Smooth muscle cell (in vitro differentiated cells): ENCODE results near the gene NFATC1. TPM values are rescaled to one million over a fixed set of nuclear protein-coding genes. Genes with fewer than 3 reads are reported as not detected.

Experiments
- DNase-seq: peaks from one replicate; lab custom pipeline; 2025; ENCODE audit not compliant: unreplicated experiment; lab: John Stamatoyannopoulos, UW
- H2AFZ ChIP-seq: fragments of 200-600 bp; sonication (generic); 2 replicates; pipeline ENCODE4 v1.6.0; 2016; ENCODE audit warnings: antibody characterized with exemption, low read depth, mild to moderate bottlenecking
- H3F3A ChIP-seq: fragments of 200-600 bp; sonication (generic); 2 replicates; pipeline ENCODE4 v1.6.0; 2017; ENCODE audit warnings: antibody characterized with exemption, low read depth
- H3K27ac ChIP-seq: fragments of 200-600 bp; sonication (generic); 2 replicates; pipeline ENCODE4 v1.5.1; 2016; ENCODE audit warnings: low read depth, mild to moderate bottlenecking
- H3K27me3 ChIP-seq: fragments of 200-600 bp; sonication (generic); 2 replicates; pipeline ENCODE4 v1.6.1; 2016; ENCODE audit warnings: low read depth, mild to moderate bottlenecking
- H3K36me3 ChIP-seq: fragments of 200-600 bp; sonication (generic); 2 replicates; pipeline ENCODE4 v1.5.1; 2016; ENCODE audit warnings: low read depth
- H3K4me1 ChIP-seq: fragments of 200-600 bp; sonication (generic); 2 replicates; pipeline ENCODE4 v1.5.1; 2016; ENCODE audit warnings: low read depth
- H3K4me2 ChIP-seq: fragments of 200-600 bp; sonication (generic); 2 replicates; pipeline ENCODE4 v1.6.0; 2016; ENCODE audit warnings: mild to moderate bottlenecking
- H3K4me3 ChIP-seq: fragments of 200-600 bp; sonication (generic); 2 replicates; pipeline ENCODE4 v1.5.1; 2016; ENCODE audit warnings: mild to moderate bottlenecking
- H3K79me2 ChIP-seq: fragments of 200-600 bp; sonication (generic); 2 replicates; pipeline ENCODE4 v1.6.0; 2016; ENCODE audit warnings: low read depth, mild to moderate bottlenecking
- H3K9ac ChIP-seq: fragments of 200-600 bp; sonication (generic); 2 replicates; pipeline ENCODE4 v1.6.0; 2016; ENCODE audit warnings: low read depth
- H3K9me3 ChIP-seq: fragments of 200-600 bp; sonication (generic); replicated peaks from 2 replicates; pipeline ENCODE4 v1.5.1; 2016; ENCODE audit warnings: low read depth
- H4K20me1 ChIP-seq: fragments of 200-600 bp; sonication (generic); 2 replicates; pipeline ENCODE4 v1.6.0; 2016; ENCODE audit warnings: low read depth
- WGBS: methylation state at CpG from one replicate; pipeline ENCODE4 v1.1.7; 2016; ENCODE audit warnings: low lambda C conversion rate; 5-methylcytosine and 5-hydroxymethylcytosine counted together
- polyA plus RNA-seq: library from polyadenylated mRNA; unstranded; fragments of >200 nt; fragmentation: Nextera tagmentation; extraction: Ambion mirVana; gene quantifications from 2 replicates; pipeline ENCODE4 v1.2.1, GENCODE V29; 2016
- total RNA-seq: library from RNA; depleted of rRNA; stranded (reverse); fragments of >200 nt; gene quantifications from 2 replicates; pipeline ENCODE4 v1.2.3, GENCODE V29; 2014
- TF ChIP-seq, protein P1 (sequence below): fragments of 200-600 bp; sonication (generic); IDR thresholded peaks from 2 replicates; pipeline ENCODE4 v1.5.1; 2017; ENCODE audit warnings: borderline replicate concordance, mild to moderate bottlenecking, antibody characterized with exemption; ENCODE audit not compliant: insufficient read depth, poor library complexity, severe bottlenecking

The NFATC1 gene
- total and polyA plus RNA-seq, 2 experiments from 2014 or later, result 13.1 to 19.2 TPM

DNA sequence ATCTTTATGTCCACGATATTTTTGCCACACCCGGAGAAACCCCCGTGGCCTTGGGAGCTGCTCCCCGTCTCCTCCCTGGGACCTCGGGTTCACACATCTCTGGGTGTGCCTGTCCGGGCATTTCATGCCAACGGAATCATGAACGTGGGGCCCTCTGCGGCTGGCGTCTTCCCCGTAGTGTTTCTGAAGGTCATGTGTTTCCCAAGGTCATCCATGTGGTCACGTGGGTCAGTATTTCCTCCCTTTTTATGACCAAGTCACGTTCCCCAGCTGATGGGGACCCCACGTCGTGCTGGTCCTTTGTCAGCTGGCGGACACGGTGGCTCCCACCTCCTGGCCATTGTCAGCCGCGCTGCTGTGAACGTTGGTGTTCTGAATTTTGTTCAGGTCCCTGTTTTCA is 135.7 kb downstream of the NFATC1 start:
- H3F3A ChIP-seq, result no peaks in the 10 kb centered on the region
- no peak overlapping the region for H2AFZ ChIP-seq
- H3K4me3 ChIP-seq, result no peak overlapping the region
- H4K20me1 ChIP-seq, result no peaks in the 10 kb centered on the region
- no peaks in the 10 kb centered on the region for H3K79me2 ChIP-seq
- H3K27ac ChIP-seq, result no peak overlapping the region
- H3K27me3 ChIP-seq, result no peaks in the 10 kb centered on the region
- TF ChIP-seq, protein P1, sequence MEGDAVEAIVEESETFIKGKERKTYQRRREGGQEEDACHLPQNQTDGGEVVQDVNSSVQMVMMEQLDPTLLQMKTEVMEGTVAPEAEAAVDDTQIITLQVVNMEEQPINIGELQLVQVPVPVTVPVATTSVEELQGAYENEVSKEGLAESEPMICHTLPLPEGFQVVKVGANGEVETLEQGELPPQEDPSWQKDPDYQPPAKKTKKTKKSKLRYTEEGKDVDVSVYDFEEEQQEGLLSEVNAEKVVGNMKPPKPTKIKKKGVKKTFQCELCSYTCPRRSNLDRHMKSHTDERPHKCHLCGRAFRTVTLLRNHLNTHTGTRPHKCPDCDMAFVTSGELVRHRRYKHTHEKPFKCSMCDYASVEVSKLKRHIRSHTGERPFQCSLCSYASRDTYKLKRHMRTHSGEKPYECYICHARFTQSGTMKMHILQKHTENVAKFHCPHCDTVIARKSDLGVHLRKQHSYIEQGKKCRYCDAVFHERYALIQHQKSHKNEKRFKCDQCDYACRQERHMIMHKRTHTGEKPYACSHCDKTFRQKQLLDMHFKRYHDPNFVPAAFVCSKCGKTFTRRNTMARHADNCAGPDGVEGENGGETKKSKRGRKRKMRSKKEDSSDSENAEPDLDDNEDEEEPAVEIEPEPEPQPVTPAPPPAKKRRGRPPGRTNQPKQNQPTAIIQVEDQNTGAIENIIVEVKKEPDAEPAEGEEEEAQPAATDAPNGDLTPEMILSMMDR, result no peak
- no peaks in the 10 kb centered on the region for H3K4me1 ChIP-seq
- H3K9me3 ChIP-seq, result no peaks in the 10 kb centered on the region
- WGBS, result 92% methylated on average over 20 of the region's 20 CpGs
- no peaks in the 10 kb centered on the region for H3K36me3 ChIP-seq
- H3K4me2 ChIP-seq, result no peak overlapping the region
- no peak for DNase-seq
- H3K9ac ChIP-seq, result no peak overlapping the region

DNA sequence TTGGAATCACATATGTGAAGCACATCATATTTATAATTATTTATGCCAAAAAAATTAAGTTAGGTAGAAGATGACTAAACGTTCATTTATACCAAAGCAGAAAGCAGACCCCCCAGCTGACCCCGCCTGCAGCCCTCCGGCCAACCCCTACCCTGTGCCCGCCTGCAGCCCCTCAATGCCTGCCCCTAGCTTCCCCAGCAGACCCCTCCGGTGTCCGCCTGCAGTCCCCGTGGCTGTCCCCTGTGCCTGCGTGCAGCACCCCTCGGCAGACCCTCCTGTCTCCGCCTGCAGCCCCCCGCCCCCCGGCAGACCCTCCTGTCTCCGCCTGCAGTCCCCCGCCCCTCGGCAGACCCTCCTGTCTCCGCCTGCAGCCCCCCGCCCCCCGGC is 136.2 kb downstream of the NFATC1 start:
- H3K9me3 ChIP-seq, result no peaks in the 10 kb centered on the region
- DNase-seq, result no peak
- H2AFZ ChIP-seq, result no peak overlapping the region
- H3K4me1 ChIP-seq, result no peaks in the 10 kb centered on the region
- TF ChIP-seq, protein P1, result no peak
- H3F3A ChIP-seq, result no peaks in the 10 kb centered on the region
- no peaks in the 10 kb centered on the region for H3K27me3 ChIP-seq
- H3K4me2 ChIP-seq, result no peak overlapping the region
- no peak overlapping the region for H3K27ac ChIP-seq
- no peak overlapping the region for H3K4me3 ChIP-seq
- H3K36me3 ChIP-seq, result no peaks in the 10 kb centered on the region
- no peaks in the 10 kb centered on the region for H3K79me2 ChIP-seq
- 96% methylated on average over 5 of the region's 18 CpGs for WGBS
- H3K9ac ChIP-seq, result no peak overlapping the region
- H4K20me1 ChIP-seq, result no peaks in the 10 kb centered on the region

DNA sequence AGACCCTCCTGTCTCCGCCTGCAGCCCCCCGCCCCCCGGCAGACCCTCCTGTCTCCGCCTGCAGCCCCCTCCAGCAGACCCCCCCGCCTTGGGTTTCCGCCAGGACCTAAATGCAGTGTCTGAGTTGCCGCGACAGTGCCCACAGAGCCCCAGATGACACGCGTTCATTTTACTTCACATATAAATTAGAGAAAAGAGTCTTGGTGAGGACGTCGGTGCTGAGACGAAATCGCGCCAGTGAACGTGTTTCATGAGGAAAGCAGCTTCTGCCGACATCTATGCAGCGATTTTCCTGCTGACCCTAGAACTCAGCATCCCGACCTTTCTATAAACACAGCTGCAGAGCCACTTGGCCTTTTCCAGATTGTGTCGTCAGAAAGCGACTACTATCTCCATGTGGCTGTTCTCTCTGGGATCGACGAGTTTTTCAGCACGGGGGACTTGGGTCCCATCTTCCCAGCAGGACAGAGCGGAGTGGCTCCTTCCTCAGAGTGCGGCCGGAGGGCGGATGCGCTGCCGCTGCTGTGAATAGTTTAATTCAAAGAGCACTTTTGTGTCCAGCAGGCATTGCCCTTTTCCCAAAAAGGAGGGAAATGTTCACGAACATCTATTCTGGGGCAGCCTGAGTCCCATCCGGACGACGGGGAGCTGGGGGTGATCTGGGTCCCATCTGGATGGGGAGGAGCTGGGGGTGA is 136.7 kb downstream of the NFATC1 start:
- 91% methylated on average over 33 of the region's 34 CpGs for WGBS
- Histone ChIP-seq H3F3A (no peaks in the 10 kb centered on the region), H3K4me1 (no peaks in the 10 kb centered on the region), H3K36me3 (no peaks in the 10 kb centered on the region), H3K27me3 (no peaks in the 10 kb centered on the region), H3K4me3 (no peak overlapping the region), H3K4me2 (no peak overlapping the region), H3K9me3 (no peaks in the 10 kb centered on the region), H3K9ac (no peak overlapping the region), H2AFZ (no peak overlapping the region), H4K20me1 (no peaks in the 10 kb centered on the region), H3K79me2 (no peaks in the 10 kb centered on the region), H3K27ac (no peak overlapping the region)
- TF ChIP-seq, protein P1, result no peak
- no peak for DNase-seq

DNA sequence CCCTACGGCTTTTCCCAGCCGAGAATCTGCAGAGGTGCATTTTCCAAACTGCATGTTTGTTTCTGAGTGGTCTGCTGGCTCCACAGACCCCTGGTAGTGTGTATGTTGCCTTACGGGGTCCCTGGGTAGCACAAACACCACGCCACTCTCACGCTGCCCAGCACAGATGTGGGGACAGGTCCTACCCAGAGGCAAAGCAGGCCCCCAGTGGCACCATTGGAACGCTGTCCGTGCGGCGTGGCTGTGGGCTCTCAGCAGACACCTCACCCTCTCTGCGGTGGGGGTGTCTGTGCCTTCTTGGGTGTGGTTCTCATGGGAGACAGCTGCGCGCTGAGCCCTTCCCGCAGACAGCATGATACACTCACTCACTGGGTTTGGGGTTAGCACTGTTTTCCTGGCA is 137.4 kb downstream of the NFATC1 start:
- Histone ChIP-seq H3F3A (no peaks in the 10 kb centered on the region), H3K27me3 (no peaks in the 10 kb centered on the region)

More for the DNA sequence above, 137.4 kb downstream of the NFATC1 start:
- no peak overlapping the region for H3K4me3 ChIP-seq
- TF ChIP-seq, protein P1, result no peak
- 98% methylated on average over 13 of the region's 13 CpGs for WGBS
- no peak overlapping the region for H2AFZ ChIP-seq
- DNase-seq, result no peak
- H4K20me1 ChIP-seq, result no peaks in the 10 kb centered on the region
- no peak overlapping the region for H3K9ac ChIP-seq
- H3K79me2 ChIP-seq, result no peaks in the 10 kb centered on the region
- H3K9me3 ChIP-seq, result no peaks in the 10 kb centered on the region
- no peaks in the 10 kb centered on the region for H3K36me3 ChIP-seq
- no peak overlapping the region for H3K4me2 ChIP-seq
- no peak overlapping the region for H3K27ac ChIP-seq
- H3K4me1 ChIP-seq, result no peaks in the 10 kb centered on the region
